GM04503 (cell line): ENCODE measurements around the gene GNB5.
A peak's percentile ranks its signal among the peaks of the same experiment; 100 is the strongest.
"Not testable (repeated sequence)": the region's sequence is repeated elsewhere in the genome, so short reads cannot be mapped to it uniquely, and the experiment has no call there.

ENCODE experiments used
- DNase-seq: peaks from one replicate; pipeline ENCODE4 v3.0.0-alpha.2; 2012; ENCODE audit warnings: low read depth

The GNB5 gene

DNA sequence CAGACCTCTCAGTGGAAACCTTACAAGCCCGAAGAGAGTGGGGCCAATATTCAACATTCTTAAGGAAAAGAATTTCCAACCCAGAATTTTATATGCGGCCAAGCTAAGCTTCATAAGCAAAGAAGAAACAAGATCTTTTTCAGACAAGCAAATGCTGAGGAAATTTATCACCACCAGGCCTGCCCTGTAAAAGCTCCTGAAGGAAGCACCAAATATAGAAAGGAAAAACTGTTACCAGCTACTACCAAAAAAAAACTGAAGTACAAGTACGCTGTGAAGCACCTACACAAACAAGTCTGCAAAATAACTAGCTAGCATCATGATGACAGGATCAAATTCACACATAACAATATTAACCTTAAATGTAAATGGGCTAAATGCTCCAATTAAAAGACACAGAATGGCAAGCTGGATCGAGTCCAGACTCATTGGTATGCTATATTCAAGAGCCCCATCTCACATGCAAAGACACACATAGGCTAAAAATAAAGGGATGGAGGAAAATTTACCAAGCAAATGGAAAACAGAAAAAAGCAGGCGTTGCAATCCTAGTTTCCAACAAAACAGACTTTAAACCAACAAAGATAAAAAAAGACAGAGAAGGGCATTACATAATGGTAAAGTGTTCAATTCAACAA is 25.6 kb downstream of the GNB5 start:
- not testable (repeated sequence) for DNase-seq

DNA sequence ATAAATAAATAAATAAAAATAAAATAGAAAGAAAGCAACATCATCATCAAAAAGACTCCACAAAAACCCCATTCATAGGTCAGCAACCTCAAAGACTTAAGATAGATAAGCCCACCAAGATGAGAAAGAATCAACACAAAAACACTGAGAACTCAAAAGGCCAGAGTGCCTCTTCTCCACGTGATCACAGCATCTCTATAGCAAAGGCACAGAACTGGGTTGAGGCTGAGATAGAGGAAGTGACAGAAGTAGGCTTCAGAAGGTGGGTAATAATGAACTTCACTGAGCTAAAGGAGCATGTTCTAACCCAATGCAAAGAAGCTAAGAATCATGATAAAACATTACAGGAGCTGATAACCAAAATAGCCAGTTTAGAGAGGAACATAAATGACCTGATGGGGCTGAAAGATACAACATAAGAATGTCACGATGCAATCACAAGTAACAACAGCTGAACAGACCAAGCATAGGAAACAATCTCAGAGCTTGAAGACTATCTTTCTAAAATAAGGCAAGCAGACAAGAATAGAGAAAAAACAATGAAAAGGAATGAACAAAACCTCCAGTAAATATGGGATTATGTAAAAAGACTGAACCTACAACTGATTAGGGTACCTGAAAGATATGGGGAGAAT is 26.4 kb downstream of the GNB5 start:
- DNase-seq, result no peak

DNA sequence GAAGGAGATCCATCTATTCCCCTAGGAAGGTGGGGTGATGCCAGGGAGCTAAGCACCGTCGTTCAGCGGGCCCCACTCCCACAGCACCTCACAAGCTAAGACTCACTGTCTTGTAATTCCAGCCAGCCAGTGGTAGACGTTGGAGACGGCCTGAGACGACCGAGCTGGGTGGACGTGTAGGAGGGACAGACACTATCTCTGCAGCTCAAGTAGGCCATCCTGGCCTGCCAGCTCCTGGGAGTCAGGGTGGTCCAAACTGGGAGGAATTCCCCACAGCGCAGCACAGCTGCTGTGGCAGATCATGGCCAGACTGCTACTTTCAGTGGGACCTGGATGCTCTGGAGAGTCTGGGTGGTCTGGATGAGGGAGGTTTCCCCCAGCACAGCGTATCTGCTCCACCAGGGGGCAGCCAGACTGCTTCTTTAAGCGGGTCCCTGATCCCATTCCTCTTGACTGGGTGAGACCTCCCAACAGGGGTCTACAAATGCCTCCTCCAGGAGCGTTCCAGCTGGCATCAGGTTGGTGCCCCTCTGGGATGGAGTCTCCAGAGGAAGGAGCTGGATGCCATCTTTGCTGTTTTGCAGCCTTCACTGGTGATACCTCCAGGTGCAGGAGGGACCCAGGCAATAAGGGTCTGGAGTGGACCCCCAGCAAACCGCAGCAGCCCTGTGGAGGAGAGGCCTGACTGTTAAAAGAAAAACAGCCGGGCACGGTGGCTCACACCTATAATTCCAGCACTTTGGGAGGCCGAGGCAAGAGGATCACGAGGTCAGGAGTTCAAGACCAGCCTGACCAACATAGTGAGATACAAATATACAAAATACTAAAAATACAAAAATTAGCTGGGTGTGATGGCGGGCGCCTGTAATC is 27.6 kb downstream of the GNB5 start:
- DNase-seq, result no peak

DNA sequence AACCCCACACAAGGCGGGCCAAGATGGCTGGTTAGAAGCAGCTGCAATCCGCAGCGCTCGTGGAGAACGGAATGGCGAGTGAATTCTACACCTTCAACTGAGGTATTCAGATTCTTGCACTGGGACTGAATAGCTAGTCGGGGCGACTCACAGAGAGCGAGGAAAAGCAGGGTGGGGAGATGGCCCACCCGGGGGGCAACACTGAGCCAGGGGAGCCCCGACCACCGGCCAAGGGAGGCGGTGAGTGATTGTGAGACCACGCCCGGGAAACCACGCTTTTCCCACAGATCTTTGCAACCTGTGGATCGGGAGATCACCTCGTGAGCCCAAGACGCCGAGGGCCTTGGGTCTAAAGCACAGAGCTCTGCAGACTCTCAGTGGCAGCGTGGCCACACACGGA is 28.3 kb downstream of the GNB5 start:
- no peak for DNase-seq

DNA sequence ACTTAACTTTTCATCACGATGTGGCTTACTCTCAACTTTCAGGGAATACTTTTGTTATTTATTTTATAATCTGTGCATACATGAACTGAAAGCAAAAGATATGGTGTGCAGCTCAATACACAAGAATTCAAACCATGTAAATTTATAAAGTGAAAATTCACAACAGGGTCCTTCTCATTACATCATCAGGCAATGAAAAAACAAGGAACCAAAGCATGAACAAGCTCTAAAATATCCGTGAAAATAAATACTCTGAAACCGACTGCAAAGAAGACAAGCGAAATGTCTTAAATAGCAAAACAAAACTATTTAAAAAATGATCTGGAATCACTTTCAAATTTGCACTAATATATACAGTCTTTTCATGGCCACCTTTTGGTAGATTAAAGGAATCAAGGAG is 28.9 kb downstream of the GNB5 start:
- DNase-seq, result no peak

DNA sequence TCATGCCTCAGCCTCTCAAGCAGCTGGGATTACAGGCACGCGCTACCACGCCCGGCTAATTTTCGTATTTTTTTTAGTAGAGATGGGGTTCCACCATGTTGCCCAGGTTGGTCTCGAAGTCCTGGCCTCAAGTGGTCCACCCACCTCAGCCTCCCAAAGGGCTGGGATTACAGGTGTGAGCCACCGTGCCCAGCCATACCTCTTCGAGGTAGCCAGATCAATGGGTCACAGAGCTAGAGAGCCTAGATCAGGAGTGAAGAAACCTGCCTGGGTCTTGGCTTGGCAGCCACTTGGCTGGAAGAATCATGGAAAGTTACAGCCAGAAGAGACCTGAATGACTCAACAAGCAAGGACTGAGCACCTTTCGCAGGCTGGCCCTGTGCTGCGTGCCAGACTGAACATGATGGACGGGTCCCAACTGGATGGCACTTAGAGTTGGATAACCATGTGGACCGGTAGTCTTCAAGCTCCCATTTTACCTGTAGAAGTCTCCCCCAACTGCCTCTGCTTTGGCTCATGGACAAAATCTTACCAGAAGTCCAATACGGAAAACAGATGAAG is 29.7 kb downstream of the GNB5 start:
- DNase-seq, result no peak

DNA sequence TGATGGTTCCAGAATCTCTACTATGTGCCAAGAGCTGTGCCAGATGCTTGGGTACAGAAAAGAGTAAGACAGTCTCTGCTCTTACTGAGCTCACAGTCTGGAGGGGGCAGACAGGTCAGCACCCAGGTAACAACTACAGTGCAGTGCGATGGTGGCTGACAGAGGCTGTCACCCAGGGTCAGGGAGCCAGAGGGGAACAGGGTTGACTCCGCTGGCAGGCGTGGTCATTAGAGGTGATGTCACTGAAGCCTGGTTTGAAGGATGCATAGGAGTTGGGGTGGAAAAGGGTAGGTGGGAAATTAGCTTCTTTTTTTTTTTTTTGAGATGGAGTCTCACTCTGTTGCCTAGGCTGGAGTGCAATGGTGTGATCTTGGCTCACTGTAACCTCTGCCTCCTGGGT is 31.5 kb downstream of the GNB5 start:
- no peak for DNase-seq

DNA sequence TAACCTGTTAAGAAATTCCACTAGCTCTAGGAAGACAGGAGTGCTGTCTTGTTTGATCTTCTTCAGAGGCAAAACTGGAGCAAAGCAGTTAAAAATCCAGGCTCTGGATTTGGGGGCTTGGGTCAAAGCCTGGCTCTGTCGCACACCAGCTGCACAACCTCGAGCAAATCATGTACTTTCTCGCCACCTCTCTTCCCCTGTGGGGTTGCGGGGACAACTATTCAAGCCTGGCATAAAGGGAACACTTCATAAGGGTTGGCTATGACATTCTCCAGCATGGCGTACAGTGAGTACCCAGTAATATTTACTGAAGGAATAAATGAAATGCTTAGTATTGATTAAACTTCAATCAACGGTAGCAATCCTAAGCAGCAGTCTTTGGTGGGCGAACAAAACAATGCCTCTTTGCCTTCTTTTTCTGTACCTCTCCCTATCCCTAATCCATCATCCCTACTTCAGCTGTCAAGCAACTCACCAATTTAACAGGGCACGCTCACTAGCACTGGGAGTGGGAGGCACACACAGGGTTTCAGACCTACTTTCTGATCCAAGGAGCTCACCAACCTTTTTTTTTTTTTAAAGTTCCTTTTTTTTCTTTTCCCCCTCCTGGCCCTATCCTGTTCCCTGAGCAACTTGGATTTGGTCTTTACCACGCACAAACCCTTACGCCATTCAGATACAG is 33.0 kb downstream of the GNB5 start:
- DNase-seq, result no peak

DNA sequence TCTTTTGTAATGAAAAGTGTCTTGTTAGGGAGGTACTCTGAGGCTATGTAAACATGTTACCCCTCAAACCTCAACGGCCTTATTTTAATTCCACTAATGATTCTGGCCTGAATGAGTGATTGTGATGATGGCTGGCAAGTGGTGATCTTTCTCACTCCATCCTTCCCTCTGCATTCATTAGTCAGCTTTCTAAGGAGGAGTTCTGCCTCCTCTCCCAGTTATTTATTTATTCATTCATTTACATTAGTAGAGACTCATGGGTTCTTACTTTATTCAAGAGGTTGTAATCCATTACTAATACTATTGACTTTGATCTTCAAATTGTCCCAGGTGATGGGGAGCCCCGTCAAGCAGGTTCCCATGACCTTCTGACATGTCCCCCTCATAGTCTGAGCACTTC is 35.3 kb downstream of the GNB5 start:
- DNase-seq, result no peak

DNA sequence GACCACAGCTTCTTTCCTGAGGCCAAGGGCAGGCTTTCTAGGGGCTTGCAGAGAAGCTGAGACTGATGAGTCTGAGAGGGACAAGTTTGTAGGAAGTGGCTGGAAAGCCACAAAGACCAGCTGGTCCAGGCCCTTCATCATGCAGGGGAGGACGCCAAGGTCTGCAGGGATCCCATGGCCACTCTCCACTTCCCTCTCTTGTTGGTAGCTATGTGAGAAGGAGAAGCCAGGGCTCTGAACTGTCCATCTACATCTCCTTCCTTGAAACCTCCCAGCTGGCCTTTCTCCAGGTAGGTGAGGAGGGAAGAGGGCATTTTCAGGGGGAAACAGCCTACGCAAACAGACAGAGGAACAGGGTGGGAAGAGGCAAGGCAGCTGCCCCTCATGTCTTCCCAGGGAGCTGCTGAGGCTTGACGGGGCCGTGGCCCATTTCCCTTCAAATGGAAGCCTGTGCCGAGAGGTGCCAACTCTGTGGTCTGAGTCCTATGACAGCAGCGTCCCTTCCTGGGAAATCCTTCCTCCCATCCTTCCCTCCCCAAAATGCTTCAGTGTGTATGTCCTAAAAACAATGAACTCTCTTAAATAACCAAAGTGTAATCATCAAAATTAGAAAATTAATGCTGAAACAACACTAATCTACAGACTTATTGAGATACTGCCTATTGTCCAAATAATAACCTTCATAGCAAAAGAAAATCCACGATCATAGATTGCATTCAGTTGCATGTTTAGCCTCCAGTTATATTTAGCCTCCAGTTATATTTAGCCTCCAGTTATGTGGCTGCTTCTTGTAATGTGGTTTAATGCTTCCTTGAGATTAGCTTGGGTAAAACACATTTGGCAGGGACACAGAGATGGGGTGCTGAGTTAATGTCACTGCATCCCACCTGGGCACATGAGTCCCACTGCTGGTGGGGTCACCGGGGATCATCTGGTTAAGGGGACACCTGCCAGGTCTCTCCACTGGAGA is 36.0 kb downstream of the GNB5 start:
- no peak for DNase-seq

DNA sequence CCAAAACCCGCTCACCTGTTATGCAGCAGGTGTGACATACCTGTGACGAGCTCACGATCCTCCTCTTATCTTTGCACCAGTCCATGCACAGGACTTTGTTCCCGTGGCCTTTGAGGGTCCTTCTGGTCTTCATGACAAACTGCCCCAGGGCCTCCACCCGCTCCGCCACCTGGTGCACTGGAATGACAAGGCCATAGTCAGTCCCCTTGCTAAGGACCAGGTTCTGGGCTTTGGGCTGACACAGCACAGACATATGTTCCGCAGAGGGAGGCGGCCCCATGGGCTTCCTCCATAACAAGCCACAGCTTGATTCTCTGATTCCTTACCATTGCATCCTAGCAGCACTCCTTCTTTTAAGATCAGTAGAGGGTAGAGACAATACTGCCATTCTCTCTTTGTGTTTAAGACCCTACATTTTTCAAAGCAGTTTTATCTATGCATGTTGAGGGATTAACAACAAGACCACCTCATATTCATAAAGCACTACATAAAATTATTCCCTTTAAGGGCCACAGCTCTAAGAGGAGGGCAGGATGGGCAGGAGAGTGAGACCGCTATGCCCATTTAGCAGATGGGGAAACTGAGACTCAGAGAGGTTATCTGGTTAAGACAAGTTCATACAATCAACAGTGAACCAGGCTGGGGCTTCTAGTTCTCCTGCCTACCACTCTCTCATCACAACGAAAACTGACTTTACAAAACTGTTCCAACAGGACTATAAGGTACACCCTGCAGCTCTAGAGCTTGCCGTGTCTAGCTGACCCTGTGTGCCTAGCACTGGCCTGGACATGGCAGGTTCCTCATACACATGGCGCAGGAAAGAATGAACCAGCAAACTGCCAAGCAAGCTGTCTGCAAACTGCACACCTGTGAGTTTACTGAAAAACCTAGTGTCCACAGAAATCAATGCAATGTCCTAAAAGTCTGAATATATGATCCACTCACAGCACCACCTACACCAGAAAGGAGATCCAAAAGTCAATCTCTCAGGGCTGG is 37.0 kb downstream of the GNB5 start:
- no peak for DNase-seq

DNA sequence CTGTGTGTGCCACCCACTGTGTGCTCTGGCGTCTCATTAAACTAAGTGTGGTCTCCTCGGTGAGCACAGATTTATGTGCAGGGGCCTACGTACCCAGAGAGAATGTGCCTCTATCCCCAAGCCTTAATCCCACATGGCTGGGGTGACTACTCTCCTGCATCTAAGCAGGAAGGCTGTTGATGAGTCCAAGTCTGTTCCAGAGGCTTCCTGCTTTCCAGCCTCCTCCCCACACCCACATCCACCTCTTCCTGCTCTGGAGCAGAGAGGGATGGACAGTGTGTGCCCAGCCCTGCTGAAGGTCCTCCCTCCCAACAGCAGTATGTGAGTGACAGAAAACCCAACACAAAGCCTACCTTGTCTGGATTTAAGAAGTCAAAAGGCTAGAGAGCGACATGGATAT is 39.8 kb downstream of the GNB5 start:
- DNase-seq, result no peak

DNA sequence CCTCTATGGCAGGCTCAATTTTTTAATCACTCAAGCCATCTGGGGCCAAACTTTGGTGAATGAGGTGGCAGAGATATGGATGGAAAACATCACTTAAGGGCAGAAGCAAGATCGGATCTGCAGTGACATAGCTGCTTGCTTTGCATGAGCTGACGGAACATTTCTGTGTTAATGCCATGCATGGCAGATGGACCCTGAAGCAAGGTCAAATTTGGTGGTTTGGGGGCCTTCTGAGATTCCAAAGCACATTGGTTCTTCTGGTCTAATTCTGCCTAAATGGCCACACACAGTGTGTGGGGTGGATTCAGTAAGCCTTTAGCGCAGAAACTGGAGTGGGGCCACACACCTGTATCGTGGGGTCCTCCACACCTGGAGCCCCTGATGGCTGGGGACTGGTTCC is 40.3 kb downstream of the GNB5 start:
- no peak for DNase-seq

DNA sequence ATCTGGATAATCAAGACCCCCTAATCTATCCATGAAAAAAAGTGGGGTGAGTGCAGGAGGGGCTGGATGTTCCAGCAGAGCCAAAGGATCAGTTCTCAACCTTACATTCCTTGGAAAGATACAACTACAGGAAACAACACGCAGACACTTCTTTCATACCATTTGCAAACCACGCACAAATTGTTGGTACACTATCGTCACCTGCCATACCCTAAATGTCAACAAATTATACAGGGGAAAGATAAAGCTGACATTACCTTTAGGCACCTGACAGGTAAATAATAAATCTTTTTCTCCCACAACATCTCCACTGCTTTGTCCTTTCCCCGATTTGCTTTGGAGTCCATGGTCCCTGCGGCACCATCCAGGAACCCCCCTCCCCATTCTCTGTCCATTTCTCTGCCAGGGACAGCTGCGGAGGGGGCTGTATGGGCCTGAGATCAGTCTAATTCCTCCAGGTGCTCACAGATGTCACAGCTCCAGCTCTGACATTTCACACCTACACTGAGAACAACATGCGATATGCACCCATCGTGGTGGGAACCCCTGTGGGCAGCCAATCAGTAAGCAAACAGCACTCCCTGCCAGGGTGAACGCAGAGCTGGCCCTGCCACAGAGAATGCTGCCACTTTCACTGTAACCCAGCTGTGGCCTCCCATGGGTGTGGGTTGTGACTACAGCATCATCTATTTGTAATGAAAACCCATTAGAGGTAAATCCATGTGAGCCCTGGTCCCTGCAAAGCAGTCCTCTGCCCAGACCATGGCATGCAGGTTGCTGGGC is 41.0 kb downstream of the GNB5 start:
- DNase-seq, result no peak

DNA sequence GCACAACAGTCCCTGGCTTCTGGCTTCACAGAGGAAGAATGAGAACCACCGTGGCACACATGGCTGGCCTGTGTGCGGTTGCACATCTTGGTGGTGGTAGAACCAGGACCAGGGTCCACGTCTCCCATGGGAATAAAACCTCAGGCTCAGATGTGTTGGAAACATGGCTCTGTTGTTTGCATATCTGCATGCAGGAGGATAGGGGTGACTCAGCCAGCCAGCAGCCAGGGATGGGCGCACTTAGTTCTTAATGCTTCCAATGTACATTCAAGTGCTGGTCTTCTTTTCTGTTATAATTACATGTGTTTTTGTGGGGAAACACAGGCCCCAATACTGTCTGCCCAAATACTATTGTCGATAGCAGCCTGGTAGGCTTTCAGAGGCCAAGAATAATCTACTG is 42.8 kb downstream of the GNB5 start:
- DNase-seq, result no peak

DNA sequence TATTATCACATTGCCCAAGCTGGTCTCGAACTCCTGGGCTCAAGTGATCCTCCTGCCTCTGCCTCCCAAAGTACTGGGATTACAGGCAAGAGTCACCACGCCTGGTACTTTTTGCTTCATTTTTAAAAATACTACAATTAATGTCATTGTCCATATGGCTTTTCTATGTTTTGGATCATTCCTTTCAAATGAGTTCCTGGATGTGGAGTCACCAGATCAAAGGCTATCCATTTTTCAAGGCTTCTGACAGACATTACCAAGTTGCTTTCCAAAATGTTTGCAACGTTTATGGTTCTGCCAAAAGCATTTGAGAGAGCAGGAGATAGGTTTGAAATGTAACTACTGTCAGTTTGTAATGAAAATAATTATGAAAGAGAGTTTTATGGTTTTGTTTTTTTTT is 44.4 kb downstream of the GNB5 start:
- DNase-seq, result no peak

DNA sequence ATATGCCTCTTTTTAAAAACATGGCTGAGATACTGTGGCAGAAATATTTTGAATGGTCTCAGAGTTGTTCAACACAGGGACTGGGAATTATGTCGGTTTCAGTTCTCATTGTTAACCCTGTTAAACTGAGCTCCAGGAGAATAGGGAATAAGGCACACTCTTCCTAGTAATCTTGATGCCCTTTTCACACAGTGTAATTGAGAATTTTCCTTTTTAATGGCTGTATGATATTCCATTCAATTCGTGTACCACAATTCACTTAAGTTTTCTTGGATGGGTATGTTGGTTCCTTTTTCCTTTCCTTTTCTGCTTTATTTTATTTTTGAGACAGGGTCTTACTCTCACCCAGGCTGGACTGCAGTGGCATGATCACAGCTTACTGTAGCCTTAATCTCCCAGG is 44.9 kb downstream of the GNB5 start:
- no peak for DNase-seq

DNA sequence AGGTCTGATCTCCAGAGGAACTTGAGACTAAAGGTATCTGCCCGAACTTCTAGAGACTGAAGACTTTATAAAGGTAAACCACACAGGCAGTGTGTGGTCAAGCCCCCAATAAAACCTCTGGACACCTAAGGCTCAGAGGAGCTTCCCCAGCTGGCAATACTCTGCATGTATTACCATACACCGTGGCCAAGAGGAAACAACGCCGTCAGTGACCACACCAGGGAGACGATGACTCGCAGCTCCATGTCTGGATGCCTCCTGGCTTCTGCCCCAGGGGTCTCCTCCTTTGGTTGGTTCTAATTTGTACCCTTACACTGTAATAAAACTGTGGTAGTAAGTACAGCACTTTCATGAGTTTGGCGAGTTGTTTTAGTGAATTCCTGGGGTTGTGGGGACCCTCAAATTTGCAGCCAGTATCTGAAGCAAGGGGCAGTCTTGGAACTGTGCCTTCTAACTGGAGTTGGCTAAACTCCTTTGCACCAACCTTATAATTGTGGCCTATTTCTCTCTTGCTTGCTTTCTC is 46.5 kb downstream of the GNB5 start:
- DNase-seq, result no peak

DNA sequence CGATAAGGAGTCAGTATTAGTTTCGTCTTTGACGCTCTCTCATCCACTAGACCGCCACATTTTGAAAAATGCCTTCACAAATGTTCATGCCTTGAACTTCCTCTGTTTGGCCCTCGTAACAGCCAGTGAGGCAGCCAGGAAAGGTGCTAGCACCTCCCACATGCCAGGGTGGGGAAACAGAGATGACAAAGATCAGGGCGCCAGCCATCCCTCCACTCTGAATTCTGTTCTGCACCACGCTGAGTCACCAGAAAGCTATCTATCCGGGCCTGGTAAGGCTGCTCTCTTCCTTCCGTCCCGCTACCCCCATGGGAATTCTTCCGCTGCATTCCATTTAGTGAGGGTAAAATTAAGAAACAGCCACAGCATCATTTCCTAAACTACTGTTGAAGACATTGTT is 47.3 kb downstream of the GNB5 start:
- peak; percentile 91 for DNase-seq
